HG03460 (cell line): Measurements from ENCODE around the gene MMP23B.
"Not testable (repeated sequence)": the region's sequence is repeated elsewhere in the genome, so short reads cannot be mapped to it uniquely, and the experiment has no call there.

Source experiments
- ATAC-seq: cut with Tn5 transposase; IDR thresholded peaks from one replicate; pipeline ENCODE4 v1.9.1; 2021; ENCODE audit not compliant: unreplicated experiment

Gene MMP23B

GRCh38 chr1:1629430-1630190 is 2.4 kb upstream of the MMP23B start:
- no peak for ATAC-seq

GRCh38 chr1:1630191-1630964 is 1.6 kb upstream of the MMP23B start:
- ATAC-seq, result peak; percentile 51

- ATAC-seq, result no peak
These were observed 800 bp upstream of the MMP23B start for GRCh38 chr1:1630965-1631781.

- not testable (repeated sequence) for ATAC-seq
These were observed 1.4 kb downstream of the MMP23B start for GRCh38 chr1:1633409-1633808.

GRCh38 chr1:1634613-1635012 is 2.6 kb downstream of the MMP23B start:
- ATAC-seq, result not testable (repeated sequence)

GRCh38 chr1:1636621-1637478 is 4.9 kb downstream of the MMP23B start:
- not testable (repeated sequence) for ATAC-seq

GRCh38 chr1:1637479-1637875 is 5.5 kb downstream of the MMP23B start:
- ATAC-seq, result not testable (repeated sequence)

GRCh38 chr1:1638528-1638927 is 6.6 kb downstream of the MMP23B start:
- not testable (repeated sequence) for ATAC-seq

- ATAC-seq, result not testable (repeated sequence)
These were observed 7.4 kb downstream of the MMP23B start for GRCh38 chr1:1639368-1639767.

GRCh38 chr1:1640081-1640480 is 8.1 kb downstream of the MMP23B start:
- ATAC-seq, result not testable (repeated sequence)

GRCh38 chr1:1640711-1641461 is 8.9 kb downstream of the MMP23B start:
- not testable (repeated sequence) for ATAC-seq

GRCh38 chr1:1646326-1646725 is 14.4 kb downstream of the MMP23B start:
- ATAC-seq, result not testable (repeated sequence)

GRCh38 chr1:1647567-1648241 is 15.7 kb downstream of the MMP23B start:
- ATAC-seq, result not testable (repeated sequence)

GRCh38 chr1:1648265-1648664 is 16.3 kb downstream of the MMP23B start:
- ATAC-seq, result not testable (repeated sequence)

- ATAC-seq, result peak; percentile 84
These were observed 26.9 kb downstream of the MMP23B start, which contains the start of gene CDK11B for GRCh38 chr1:1658583-1659549. Gene CDK11B, minus strand, starts transcription at chr1:1659004. Its CDS starts 1,519 bp downstream, at chr1:1657485.

- ATAC-seq, result not testable (repeated sequence)
These were observed 30.4 kb downstream of the MMP23B start for GRCh38 chr1:1662392-1662791.

GRCh38 chr1:1662830-1663560 is 31.0 kb downstream of the MMP23B start:
- ATAC-seq, result not testable (repeated sequence)
